SK-N-SH (cell line): ENCODE results near the gene SLCO2A1.

Source experiments
- CTCF ChIP-seq: fragments of 200-600 bp; sonication (generic); IDR thresholded peaks from 2 replicates; pipeline ENCODE4 v1.6.1; 2017; ENCODE audit warnings: antibody characterized with exemption, mild to moderate bottlenecking, moderate library complexity
- FOXM1 ChIP-seq: IDR thresholded peaks from 2 replicates; pipeline ENCODE4 v1.4.0; 2012; ENCODE audit warnings: low read depth, mild to moderate bottlenecking
- PBX3 ChIP-seq: IDR thresholded peaks from 2 replicates; pipeline ENCODE4; 2012
- RAD21 ChIP-seq: IDR thresholded peaks from 2 replicates; pipeline ENCODE4 v1.6.1; 2012; ENCODE audit warnings: mild to moderate bottlenecking, low read length
- REST ChIP-seq: IDR thresholded peaks from 2 replicates; pipeline ENCODE4 v1.6.1; 2012; ENCODE audit warnings: mild to moderate bottlenecking, low read depth, low read length, moderate library complexity
- SIN3A ChIP-seq: IDR thresholded peaks from 2 replicates; pipeline ENCODE4 v1.6.1; 2012; ENCODE audit warnings: low read depth, mild to moderate bottlenecking, low read length, moderate library complexity, borderline replicate concordance
- SMC3 ChIP-seq: IDR thresholded peaks from 2 replicates; pipeline ENCODE4 v1.6.1; 2012; ENCODE audit warnings: low read depth, low read length, improper control_type of control experiment

- TF ChIP-seq CTCF (no peak), SMC3 (no peak), RAD21 (no peak), FOXM1 (no peak), REST (no peak), SIN3A (no peak), PBX3 (no peak)
Observed at GRCh38 chr3:133980035-133980434, 49.7 kb downstream of the SLCO2A1 start.
